RWPE2 (cell line): ENCODE measurements around the gene HOXB7.

Experiments used
- ATAC-seq: fragments of 200-7000 bp; cut with Tn5 transposase; 3 replicates; pipeline ENCODE4 v1.9.1; 2021; ENCODE audit warnings: low read depth
- DNase-seq: peaks from one replicate; pipeline ENCODE4 v3.0.0-alpha.2; 2020; ENCODE audit warnings: low spot score
- H3K27ac ChIP-seq: fragments of 450-650 bp; 2 replicates; pipeline ENCODE4 v1.5.1; 2017; ENCODE audit warnings: mild to moderate bottlenecking; ENCODE audit not compliant: poor library complexity, severe bottlenecking
- H3K27me3 ChIP-seq: fragments of 250-450 bp; sonication (Bioruptor Pico); 2 replicates; pipeline ENCODE4 v1.5.1; 2021; ENCODE audit warnings: mild to moderate bottlenecking, moderate library complexity; ENCODE audit not compliant: insufficient read depth, poor library complexity, severe bottlenecking
- H3K36me3 ChIP-seq: fragments of 250-450 bp; sonication (Bioruptor Pico); 2 replicates; pipeline ENCODE4 v1.5.1; 2020; ENCODE audit warnings: low read depth, mild to moderate bottlenecking, moderate library complexity
- H3K4me1 ChIP-seq: fragments of 250-450 bp; sonication (Bioruptor Pico); 2 replicates; pipeline ENCODE4 v1.5.1; 2021; ENCODE audit warnings: mild to moderate bottlenecking, moderate library complexity; ENCODE audit not compliant: insufficient read depth, poor library complexity, severe bottlenecking
- H3K4me3 ChIP-seq: fragments of 250-450 bp; sonication (Bioruptor Pico); 2 replicates; pipeline ENCODE4 v1.5.1; 2021; ENCODE audit warnings: mild to moderate bottlenecking, moderate library complexity; ENCODE audit not compliant: severe bottlenecking
- H3K9me3 ChIP-seq: fragments of 250-450 bp; sonication (Bioruptor Pico); 2 replicates; pipeline ENCODE4 v1.5.1; 2021; ENCODE audit warnings: mild to moderate bottlenecking, moderate library complexity; ENCODE audit not compliant: severe bottlenecking
- CTCF ChIP-seq: fragments of 450-650 bp; IDR thresholded peaks from one replicate; pipeline ENCODE4 v1.5.1; 2017; ENCODE audit warnings: mild to moderate bottlenecking, moderate library complexity; ENCODE audit not compliant: poor library complexity, severe bottlenecking

HOXB7 gene

GRCh38 chr17:48588074-48588415 lies 22.8 kb downstream of the HOXB7 start:
- Histone ChIP-seq H3K4me1 (peaks cover 6% of the 10 kb centered on the region), H3K36me3 (no peaks in the 10 kb centered on the region), H3K4me3 (no peak overlapping the region), H3K27ac (no peak overlapping the region), H3K27me3 (no peaks in the 10 kb centered on the region), H3K9me3 (no peaks in the 10 kb centered on the region)
- DNase-seq = no peak
- no peak for TF ChIP-seq CTCF
- no peak for ATAC-seq

- H3K27me3 ChIP-seq = no peaks in the 10 kb centered on the region
Observed at GRCh38 chr17:48587276-48588073, 23.3 kb downstream of the HOXB7 start.

GRCh38 chr17:48586355-48587258 lies 24.2 kb downstream of the HOXB7 start:
- Histone ChIP-seq H3K27ac (no peak overlapping the region), H3K27me3 (no peaks in the 10 kb centered on the region), H3K36me3 (no peaks in the 10 kb centered on the region), H3K4me3 (no peak overlapping the region), H3K4me1 (peaks cover 6% of the 10 kb centered on the region), H3K9me3 (no peaks in the 10 kb centered on the region)
- no peak for DNase-seq
- no peak for TF ChIP-seq CTCF
- ATAC-seq = no peak

More at GRCh38 chr17:48587276-48588073, 23.3 kb downstream of the HOXB7 start:
- no peak for TF ChIP-seq CTCF
- H3K4me1 ChIP-seq = peaks cover 6% of the 10 kb centered on the region
- ATAC-seq = no peak
- no peak overlapping the region for H3K27ac ChIP-seq
- no peak for DNase-seq
- no peaks in the 10 kb centered on the region for H3K9me3 ChIP-seq
- no peaks in the 10 kb centered on the region for H3K36me3 ChIP-seq
- H3K4me3 ChIP-seq = no peak overlapping the region

GRCh38 chr17:48584223-48584741 lies 26.5 kb downstream of the HOXB7 start:
- DNase-seq = no peak
- H3K4me3 ChIP-seq = no peak overlapping the region
- no peak overlapping the region for H3K27ac ChIP-seq
- no peak for TF ChIP-seq CTCF
- H3K27me3 ChIP-seq = no peaks in the 10 kb centered on the region
- H3K36me3 ChIP-seq = no peaks in the 10 kb centered on the region
- no peaks in the 10 kb centered on the region for H3K9me3 ChIP-seq
- H3K4me1 ChIP-seq = peaks cover 6% of the 10 kb centered on the region
- no peak for ATAC-seq
